Endothelial cell of umbilical vein (primary cell): Measurements from ENCODE around the gene TTLL11. TPM values are rescaled to one million over a fixed set of nuclear protein-coding genes. Genes with fewer than 3 reads are reported as not detected.

Source experiments
- BruUV-seq: library from RNA; stranded (reverse); fragments of 400-500 nt; replicated peaks from 2 replicates; lab custom pipeline; 2021; lab: Mats Ljungman, UMichigan
- CTCF ChIA-PET: fragments of 300-600, 350-600 bp; sonication (Branson Sonifier 250); formaldehyde crosslinking; loops from one replicate; lab custom pipeline; 2021; ENCODE audit warnings: antibody characterized with exemption, inconsistent platforms; lab: Charles Lee
- POLR2A ChIA-PET: fragments of 300-600, 350-600 bp; sonication (Branson Sonifier 250); formaldehyde crosslinking; loops from one replicate; lab custom pipeline; 2021; ENCODE audit warnings: antibody characterized with exemption, inconsistent platforms; lab: Charles Lee
- DNase-seq: peaks from one replicate; pipeline ENCODE4 v3.0.0-alpha.2; 2011; ENCODE audit warnings: low read depth, low spot score
- FAIRE-seq: peaks from 2 replicates; lab custom pipeline; 2011; peaks lifted over from hg19 to GRCh38; lab: Jason Lieb, UNC
- H2AFZ ChIP-seq: 2 replicates; pipeline ENCODE4 v1.6.0; 2012; ENCODE audit warnings: low read depth, low read length, control low read depth, inconsistent platforms
- H3K27ac ChIP-seq: 2 replicates; pipeline ENCODE4 v1.5.1; 2011; ENCODE audit warnings: low read depth, mild to moderate bottlenecking, control low read depth, low read length, moderate library complexity; ENCODE audit not compliant: insufficient read depth
- H3K27me3 ChIP-seq, 2 experiments: 2 replicates each; pipeline versions ENCODE4 v1.6.0 to v1.6.1; 2011; ENCODE audit warnings: low read length in 2 of 2, mixed read lengths in 1 of 2; ENCODE audit not compliant: control insufficient read depth in 2 of 2, insufficient read depth in 2 of 2
- H3K36me3 ChIP-seq, 2 experiments: 2 replicates in 1 of 2; 3 replicates in 1 of 2; pipeline ENCODE4 v1.5.1; 2011; ENCODE audit warnings: low read length in 2 of 2, mild to moderate bottlenecking in 1 of 2, moderate library complexity in 1 of 2; ENCODE audit not compliant: control insufficient read depth in 2 of 2, insufficient read depth in 2 of 2; ENCODE audit errors: extremely low read depth in 1 of 2
- H3K4me1 ChIP-seq: 3 replicates; pipeline ENCODE4 v1.5.1; 2011; ENCODE audit warnings: mild to moderate bottlenecking, low read length; ENCODE audit not compliant: control insufficient read depth, insufficient read depth; ENCODE audit errors: extremely low read depth
- H3K4me2 ChIP-seq: 2 replicates; pipeline ENCODE4 v1.6.1; 2011; ENCODE audit warnings: low read length, control low read depth, mixed read lengths; ENCODE audit not compliant: insufficient read depth
- H3K4me3 ChIP-seq, 3 experiments: fragments of 200-600 bp in 1 of 3; sonication (generic), shearing (Covaris generic) in 1 of 3; replicated peaks in 1 of 3; 2 replicates each; pipeline ENCODE4 v1.5.1; 2011 to 2016; ENCODE audit warnings: control low read depth in 3 of 3, low read length in 3 of 3, mild to moderate bottlenecking in 2 of 3, inconsistent platforms in 1 of 3, low read depth in 1 of 3, moderate library complexity in 1 of 3; ENCODE audit not compliant: insufficient read depth in 1 of 3
- H3K79me2 ChIP-seq: 2 replicates; pipeline ENCODE4 v1.6.0; 2012; ENCODE audit warnings: low read length, inconsistent platforms; ENCODE audit not compliant: control insufficient read depth, insufficient read depth
- H3K9ac ChIP-seq: replicated peaks from 2 replicates; pipeline ENCODE3; 2011; ENCODE audit warnings: low read length, control low read depth; ENCODE audit not compliant: insufficient read depth; ENCODE audit errors: extremely low read depth
- H3K9me1 ChIP-seq: replicated peaks from 3 replicates; pipeline ENCODE4 v1.6.0; 2011; ENCODE audit warnings: mild to moderate bottlenecking, low read length; ENCODE audit not compliant: control insufficient read depth, insufficient read depth; ENCODE audit errors: extremely low read depth
- H3K9me3 ChIP-seq: replicated peaks from 2 replicates; pipeline ENCODE4 v1.5.1; 2012; ENCODE audit warnings: low read length, inconsistent platforms; ENCODE audit not compliant: control insufficient read depth, insufficient read depth
- H4K20me1 ChIP-seq: replicated peaks from 2 replicates; pipeline ENCODE3; 2011; ENCODE audit warnings: mild to moderate bottlenecking, low read length; ENCODE audit not compliant: control insufficient read depth, insufficient read depth; ENCODE audit errors: extremely low read depth
- EZH2 ChIP-seq: IDR thresholded peaks from 2 replicates; pipeline ENCODE4 v1.6.1; 2012; ENCODE audit warnings: borderline replicate concordance, low read depth, mild to moderate bottlenecking, moderate library complexity, low read length, inconsistent platforms; ENCODE audit not compliant: severe bottlenecking
- FOS ChIP-seq: IDR thresholded peaks from 2 replicates; pipeline ENCODE4 v1.6.1; 2011; ENCODE audit warnings: mild to moderate bottlenecking, low read length, moderate library complexity, borderline replicate concordance; ENCODE audit not compliant: insufficient read depth
- GATA2 ChIP-seq: IDR thresholded peaks from 2 replicates; pipeline ENCODE4 v1.7.0; 2011; ENCODE audit warnings: low read depth, mild to moderate bottlenecking, moderate library complexity, mixed read lengths, low read length; ENCODE audit not compliant: insufficient read length, insufficient read depth
- JUN ChIP-seq: IDR thresholded peaks from 2 replicates; pipeline ENCODE4 v1.6.1; 2011; ENCODE audit warnings: borderline replicate concordance, low read depth; ENCODE audit not compliant: insufficient read length, insufficient read depth
- MYC ChIP-seq: IDR thresholded peaks from one replicate; pipeline ENCODE4 v1.6.1; 2011; ENCODE audit warnings: mild to moderate bottlenecking, low read depth, low read length
- POLR2A ChIP-seq: IDR thresholded peaks from 2 replicates; pipeline ENCODE4 v1.6.1; 2012; ENCODE audit warnings: low read depth, mild to moderate bottlenecking, control low read depth, low read length
- POLR2AphosphoS5 ChIP-seq: IDR thresholded peaks from 2 replicates; pipeline ENCODE4 v1.6.1; 2012; ENCODE audit warnings: low read depth, mild to moderate bottlenecking, control low read depth, low read length, moderate library complexity; ENCODE audit not compliant: insufficient read depth
- dilution Hi-C: fragments of 300-500 bp; cut with MboI; formaldehyde crosslinking; loops from one replicate; pipeline ENCODE4 v1.15.0; 2019; ENCODE audit warnings: low sequenced_read_pairs; ENCODE audit not compliant: extremely low pct_ligation_motif_present
- intact Hi-C: fragments of 100-400 bp; cut with micrococcal nuclease; formaldehyde crosslinking; loops from one replicate; pipeline ENCODE4 v1.10.0; 2022
- polyA plus RNA-seq, 4 experiments: library from polyadenylated mRNA; depleted of rRNA in 3 of 4; stranded (reverse) in 3 of 4; unstranded in 1 of 4; fragments of >200 nt; gene quantifications; 2 replicates each; pipeline versions ENCODE4 v1.2.1 to v1.2.3, GENCODE V29; 2011 to 2012; ENCODE audit warnings: missing spikeins in 1 of 4
- total RNA-seq: library from RNA; stranded (reverse); gene quantifications from 2 replicates; pipeline ENCODE4 v1.2.3, GENCODE V29; 2021
- TF ChIP-seq, protein P1 (sequence below): IDR thresholded peaks from 2 replicates; pipeline ENCODE4 v1.6.1; 2011; ENCODE audit not compliant: insufficient read depth, insufficient read length
- TF ChIP-seq, protein P2 (sequence below), 2 donors: IDR thresholded peaks; 1 replicate in 1 of 2; 2 replicates in 1 of 2; pipeline ENCODE4 v1.5.1; 2011; ENCODE audit warnings: low read length in 2 of 2, mild to moderate bottlenecking in 2 of 2, moderate library complexity in 2 of 2, control low read depth in 1 of 2, inconsistent platforms in 1 of 2, low read depth in 1 of 2; ENCODE audit not compliant: insufficient read depth in 1 of 2; ENCODE audit errors: extremely low read depth in 1 of 2

TTLL11 gene
- total and polyA plus RNA-seq, 2 donors (not counting 3 experiments of a cell fraction or from before 2014, with no cell fraction given): 4.9 to 5.1 TPM

DNA sequence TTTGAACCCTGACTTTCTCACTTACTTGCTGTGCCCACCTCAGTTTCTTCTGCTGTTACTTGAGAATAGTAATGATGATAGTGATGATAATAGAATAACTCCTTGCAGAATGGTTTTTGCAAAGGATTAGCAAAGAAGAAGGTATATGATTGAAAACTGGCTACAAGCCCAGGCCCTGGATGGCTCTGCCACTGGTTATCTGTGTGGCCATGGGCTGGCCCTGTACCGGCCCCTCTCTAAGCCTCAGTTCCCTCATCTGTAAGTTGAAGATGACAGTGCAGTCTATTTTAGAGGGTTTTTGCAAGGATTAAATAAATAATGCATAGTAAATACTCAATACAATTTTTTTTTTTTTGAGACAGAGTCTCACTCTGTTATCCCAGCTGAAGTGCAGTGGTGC lies 6.2 kb downstream of the TTLL11 start:
- Histone ChIP-seq H3K9ac (no peak overlapping the region), H3K27ac (no peak overlapping the region), H3K4me3 (no peak overlapping the region), H3K4me2 (no peak overlapping the region), H2AFZ (no peak overlapping the region), H3K27me3 (no peaks in the 10 kb centered on the region), H3K79me2 (no peaks in the 10 kb centered on the region), H3K4me1 (peaks cover 2% of the 10 kb centered on the region), H3K9me3 (no peaks in the 10 kb centered on the region), H3K9me1 (no peaks in the 10 kb centered on the region), H3K36me3 (no peaks in the 10 kb centered on the region), H4K20me1 (no peaks in the 10 kb centered on the region)
- DNase-seq: no peak
- intact Hi-C loops (no loop called here), dilution Hi-C loops (no loop called here)
- ChIA-PET POLR2A (no interaction called here), CTCF (interaction anchor here (1.6 kb wide), 1 partner anchor 12 kb away, joined by 5 read pairs; no protein-coding TSS in a partner anchor)
- TF ChIP-seq MYC (no peak), POLR2A (no peak), FOS (no peak), GATA2 (no peak)
- TF ChIP-seq, protein P1, sequence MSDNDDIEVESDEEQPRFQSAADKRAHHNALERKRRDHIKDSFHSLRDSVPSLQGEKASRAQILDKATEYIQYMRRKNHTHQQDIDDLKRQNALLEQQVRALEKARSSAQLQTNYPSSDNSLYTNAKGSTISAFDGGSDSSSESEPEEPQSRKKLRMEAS: no peak
- FAIRE-seq: no peak
- no TSS peak for BruUV-seq

DNA sequence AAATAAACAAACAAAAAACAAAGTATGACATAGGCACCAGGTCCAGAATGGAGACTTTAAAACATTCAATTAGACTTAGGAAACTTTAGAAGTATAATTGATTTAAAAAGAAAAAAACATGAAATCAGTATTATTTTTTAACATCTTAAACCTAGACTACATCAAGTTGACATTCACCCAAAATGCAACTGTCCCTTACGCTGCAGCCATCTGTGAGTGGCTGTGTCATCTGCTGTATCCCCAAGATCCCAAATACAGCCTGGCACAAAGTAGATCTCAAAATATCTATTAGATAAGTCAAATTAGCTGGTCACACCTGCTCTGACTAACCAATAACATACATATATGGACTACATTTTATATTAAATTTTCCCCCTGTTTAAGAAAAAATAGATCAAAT lies 7.8 kb downstream of the TTLL11 start:
- no peaks in the 10 kb centered on the region for H3K36me3 ChIP-seq
- H3K4me1 ChIP-seq: no peaks in the 10 kb centered on the region
- intact Hi-C loops (no loop called here), dilution Hi-C loops (no loop called here)
- ChIA-PET POLR2A (no interaction called here), CTCF (interaction anchor here (0.6 kb wide), 1 partner anchor 473 kb away, joined by 3 read pairs; no protein-coding TSS in a partner anchor)
- FAIRE-seq (no peak), DNase-seq (no peak)
- no peaks in the 10 kb centered on the region for H3K9me1 ChIP-seq
- H2AFZ ChIP-seq: no peak overlapping the region
- no peak overlapping the region for H3K4me2 ChIP-seq
- no peak overlapping the region for H3K27ac ChIP-seq
- no peaks in the 10 kb centered on the region for H3K9me3 ChIP-seq
- H3K4me3 ChIP-seq: no peak overlapping the region
- no peak overlapping the region for H3K9ac ChIP-seq
- no peaks in the 10 kb centered on the region for H4K20me1 ChIP-seq
- TF ChIP-seq POLR2AphosphoS5 (no peak), POLR2A (no peak), JUN (no peak), FOS (no peak), EZH2 (no peak), GATA2 (no peak), MYC (no peak)
- TF ChIP-seq, protein P2, sequence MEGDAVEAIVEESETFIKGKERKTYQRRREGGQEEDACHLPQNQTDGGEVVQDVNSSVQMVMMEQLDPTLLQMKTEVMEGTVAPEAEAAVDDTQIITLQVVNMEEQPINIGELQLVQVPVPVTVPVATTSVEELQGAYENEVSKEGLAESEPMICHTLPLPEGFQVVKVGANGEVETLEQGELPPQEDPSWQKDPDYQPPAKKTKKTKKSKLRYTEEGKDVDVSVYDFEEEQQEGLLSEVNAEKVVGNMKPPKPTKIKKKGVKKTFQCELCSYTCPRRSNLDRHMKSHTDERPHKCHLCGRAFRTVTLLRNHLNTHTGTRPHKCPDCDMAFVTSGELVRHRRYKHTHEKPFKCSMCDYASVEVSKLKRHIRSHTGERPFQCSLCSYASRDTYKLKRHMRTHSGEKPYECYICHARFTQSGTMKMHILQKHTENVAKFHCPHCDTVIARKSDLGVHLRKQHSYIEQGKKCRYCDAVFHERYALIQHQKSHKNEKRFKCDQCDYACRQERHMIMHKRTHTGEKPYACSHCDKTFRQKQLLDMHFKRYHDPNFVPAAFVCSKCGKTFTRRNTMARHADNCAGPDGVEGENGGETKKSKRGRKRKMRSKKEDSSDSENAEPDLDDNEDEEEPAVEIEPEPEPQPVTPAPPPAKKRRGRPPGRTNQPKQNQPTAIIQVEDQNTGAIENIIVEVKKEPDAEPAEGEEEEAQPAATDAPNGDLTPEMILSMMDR (IDR thresholded peaks at IDR 0.05; ENCODE audit: extremely low read depth in 1 of 2, insufficient read depth in 1 of 2, low read depth in 1 of 2, low read length in 2 of 2): no peak
- TF ChIP-seq, protein P1: no peak
- H3K79me2 ChIP-seq: no peaks in the 10 kb centered on the region
- BruUV-seq: no TSS peak
- no peaks in the 10 kb centered on the region for H3K27me3 ChIP-seq
